HepG2 (cell line): Measurements from ENCODE around the gene RNF38. TPM values are rescaled to one million over a fixed set of nuclear protein-coding genes. Genes with fewer than 3 reads are reported as not detected.

ENCODE experiments used
- ATAC-seq: fragments of 200-7000 bp; cut with Tn5 transposase; 3 replicates; pipeline ENCODE4 v1.9.1; 2020; ENCODE audit warnings: mild to moderate bottlenecking, moderate library complexity
- BruUV-seq: library from RNA; stranded (reverse); fragments of 400-500 nt; replicated peaks from 2 replicates; lab custom pipeline; 2021; lab: Mats Ljungman, UMichigan
- CTCF ChIA-PET: fragments of 300-600 bp; formaldehyde crosslinking; extraction: SDS; loops from one replicate; lab custom pipeline; 2021; ENCODE audit warnings: low total read pairs, inconsistent platforms, low intra/inter-chr PET ratio; lab: Yijun Ruan, JAX
- POLR2A ChIA-PET: fragments of 350-600 bp; sonication (Branson Sonifier 250); formaldehyde crosslinking; loops from one replicate; lab custom pipeline; 2020; ENCODE audit warnings: antibody characterized with exemption, inconsistent platforms; lab: Yijun Ruan, JAX
- DNase-seq: peaks from one replicate; pipeline ENCODE4 v3.0.0-alpha.2; 2015; ENCODE audit warnings: low spot score
- FAIRE-seq: peaks from 3 replicates; lab custom pipeline; 2011; peaks lifted over from hg19 to GRCh38; lab: Jason Lieb, UNC
- H2AFZ ChIP-seq: one replicate; pipeline ENCODE4 v1.6.1; 2011; ENCODE audit warnings: low read length, inconsistent platforms
- H3K27ac ChIP-seq: fragments of 300-600 bp; 3 replicates; pipeline ENCODE4 v1.8.0; 2011; ENCODE audit warnings: mixed run types, mild to moderate bottlenecking, mixed read lengths, low read length, inconsistent platforms; ENCODE audit not compliant: insufficient read depth; ENCODE audit errors: extremely low read length
- H3K27me3 ChIP-seq, 2 experiments: fragments of 200-600 bp in 1 of 2; 2 replicates in 1 of 2; 3 replicates in 1 of 2; pipeline versions ENCODE4 v1.6.0 to v1.8.0; 2011; ENCODE audit warnings: low read length in 2 of 2, mild to moderate bottlenecking in 2 of 2, moderate library complexity in 2 of 2, inconsistent platforms in 1 of 2; ENCODE audit not compliant: insufficient read depth in 2 of 2, control insufficient read depth in 1 of 2
- H3K36me3 ChIP-seq, 2 experiments: fragments of 200-600 bp in 1 of 2; replicated peaks in 1 of 2; 2 replicates in 1 of 2; 3 replicates in 1 of 2; pipeline versions ENCODE4 v1.5.1 to v1.8.0; 2011; ENCODE audit warnings: low read length in 2 of 2, inconsistent platforms in 1 of 2; ENCODE audit not compliant: insufficient read depth in 2 of 2, control insufficient read depth in 1 of 2
- H3K4me1 ChIP-seq: 2 replicates; pipeline ENCODE4 v1.5.1; 2012; ENCODE audit warnings: low read length, inconsistent platforms; ENCODE audit not compliant: insufficient read depth
- H3K4me2 ChIP-seq: 2 replicates; pipeline ENCODE4 v1.6.0; 2011; ENCODE audit warnings: low read depth, low read length, inconsistent platforms
- H3K4me3 ChIP-seq, 3 experiments: fragments of 200-600 bp in 1 of 3; sonication (generic), shearing (Covaris generic) in 1 of 3; replicated peaks in 1 of 3; 2 replicates each; pipeline ENCODE4 v1.5.1; 2011 to 2016; ENCODE audit warnings: low read length in 3 of 3, inconsistent platforms in 2 of 3, low read depth in 2 of 3, mild to moderate bottlenecking in 2 of 3, control low read depth in 1 of 3, mixed read lengths in 1 of 3; ENCODE audit not compliant: insufficient read depth in 1 of 3
- H3K79me2 ChIP-seq: one replicate; pipeline ENCODE4 v1.6.1; 2011; ENCODE audit warnings: low read length, inconsistent platforms; ENCODE audit not compliant: insufficient read depth
- H3K9ac ChIP-seq: 2 replicates; pipeline ENCODE4 v1.6.0; 2011; ENCODE audit warnings: mild to moderate bottlenecking, low read depth, low read length, inconsistent platforms; ENCODE audit not compliant: insufficient read depth
- H3K9me3 ChIP-seq: 2 replicates; pipeline ENCODE4 v1.5.1; 2012; ENCODE audit warnings: mild to moderate bottlenecking, low read length
- H4K20me1 ChIP-seq: 2 replicates; pipeline ENCODE4 v1.6.0; 2011; ENCODE audit warnings: inconsistent platforms, mild to moderate bottlenecking, low read length, moderate library complexity; ENCODE audit not compliant: insufficient read depth
- AGO2 ChIP-seq: fragments of 200-400 bp; formaldehyde crosslinking; optimal IDR thresholded peaks from 2 replicates; pipeline ENCODE3; 2017; ENCODE audit warnings: mild to moderate bottlenecking, low read depth, low read length, moderate library complexity
- ARHGAP35 ChIP-seq: sonication (generic); formaldehyde crosslinking; IDR thresholded peaks from 2 replicates; pipeline ENCODE4 v1.9.0; 2022; ENCODE audit warnings: mild to moderate bottlenecking, inconsistent platforms, moderate library complexity, missing genetic modification reagents, borderline replicate concordance
- DR1 ChIP-seq: sonication (generic); formaldehyde crosslinking; IDR thresholded peaks from 2 replicates; pipeline ENCODE4 v1.8.0; 2021; ENCODE audit warnings: mild to moderate bottlenecking, missing genetic modification reagents, inconsistent platforms
- ELF4 ChIP-seq: sonication (generic); formaldehyde crosslinking; IDR thresholded peaks from 2 replicates; pipeline ENCODE4 v1.5.0; 2020; ENCODE audit warnings: missing genetic modification reagents, mild to moderate bottlenecking, moderate library complexity, borderline replicate concordance
- HMGA1 ChIP-seq: sonication (generic); formaldehyde crosslinking; conservative IDR thresholded peaks from 2 replicates; pipeline ENCODE4 v1.4.0; 2020; ENCODE audit warnings: missing genetic modification reagents
- HNF4A ChIP-seq: sonication (generic); formaldehyde crosslinking; IDR thresholded peaks from 2 replicates; pipeline ENCODE4 v1.4.0; 2020; ENCODE audit warnings: missing genetic modification reagents
- IRF2 ChIP-seq: IDR thresholded peaks from 2 replicates; pipeline ENCODE4 v1.6.1; 2018; ENCODE audit warnings: missing genetic modification reagents, missing compliant biosample characterization
- IRX3 ChIP-seq: sonication (generic); formaldehyde crosslinking; IDR thresholded peaks from 2 replicates; pipeline ENCODE4 v1.8.1; 2023; ENCODE audit warnings: mild to moderate bottlenecking, low read depth, missing genetic modification reagents, borderline replicate concordance
- RBM22 ChIP-seq: fragments of 200-400 bp; formaldehyde crosslinking; optimal IDR thresholded peaks from 2 replicates; pipeline ENCODE3; 2017; ENCODE audit warnings: mild to moderate bottlenecking, low read length, moderate library complexity
- RERE ChIP-seq: IDR thresholded peaks from 2 replicates; pipeline ENCODE4 v1.6.1; 2016; ENCODE audit warnings: low read depth, missing genetic modification reagents, missing compliant biosample characterization
- SAFB2 ChIP-seq: sonication (generic); formaldehyde crosslinking; IDR thresholded peaks from 2 replicates; pipeline ENCODE4 v1.5.1; 2020; ENCODE audit warnings: missing genetic modification reagents, low read depth, mild to moderate bottlenecking, borderline replicate concordance
- YEATS2 ChIP-seq: sonication (generic); formaldehyde crosslinking; IDR thresholded peaks from 2 replicates; pipeline ENCODE4 v1.4.0; 2020; ENCODE audit warnings: missing genetic modification reagents, borderline replicate concordance
- ZNF292 ChIP-seq: sonication (generic); formaldehyde crosslinking; IDR thresholded peaks from 2 replicates; pipeline ENCODE4 v1.8.1; 2022; ENCODE audit warnings: mild to moderate bottlenecking, low read depth, missing genetic modification reagents, borderline replicate concordance
- ZNF431 ChIP-seq: sonication (generic); formaldehyde crosslinking; IDR thresholded peaks from 2 replicates; pipeline ENCODE4 v1.9.0; 2022; ENCODE audit warnings: missing genetic modification reagents, low read depth, mild to moderate bottlenecking, borderline replicate concordance
- ZNF616 ChIP-seq: sonication (generic); formaldehyde crosslinking; IDR thresholded peaks from 2 replicates; pipeline ENCODE4 v1.5.0; 2020; ENCODE audit warnings: low read depth, mild to moderate bottlenecking, missing genetic modification reagents
- ZNF740 ChIP-seq: sonication (generic); formaldehyde crosslinking; IDR thresholded peaks from 2 replicates; pipeline ENCODE4 v1.4.0; 2020; ENCODE audit warnings: missing genetic modification reagents
- whole genome bisulfite sequencing: methylation state at CpG from one replicate; pipeline ENCODE4 v1.1.6; 2017; ENCODE audit warnings: low lambda C conversion rate; 5-methylcytosine and 5-hydroxymethylcytosine counted together
- in situ Hi-C: cut with HindIII; loops from 2 replicates; pipeline ENCODE4 v1.10.0; 2017; ENCODE audit warnings: low pct_unique_long_range_greater_than_20kb; ENCODE audit not compliant: extremely low pct_ligation_motif_present
- intact Hi-C: fragments of 100-400 bp; cut with micrococcal nuclease; formaldehyde crosslinking; loops from one replicate; pipeline ENCODE4 v1.10.0; 2022; ENCODE audit not compliant: unreplicated experiment
- polyA plus RNA-seq, 8 experiments: library from polyadenylated mRNA; depleted of rRNA in 3 of 8; stranded (reverse) in 7 of 8; unstranded in 1 of 8; fragments of >200 nt; fragmentation: Illumina TruSeq in 4 of 8; extraction: Trizol in 4 of 8; gene quantifications; 2 replicates each; pipeline versions ENCODE4 v1.2.1 to v1.2.3, GENCODE V29; 2011 to 2016; ENCODE audit warnings: low read depth in 4 of 8, missing spikeins in 1 of 8, mixed read lengths in 1 of 8; ENCODE audit not compliant: insufficient read depth in 1 of 8
- total RNA-seq, 5 experiments: library from RNA; depleted of rRNA; stranded (reverse); fragments of >200 nt; fragmentation: Illumina TruSeq; extraction: Trizol; gene quantifications; 2 replicates each; pipeline ENCODE4 v1.2.3, GENCODE V29; 2016; ENCODE audit warnings: low read depth in 1 of 5
- TF ChIP-seq, protein P1 (sequence below): sonication (generic); formaldehyde crosslinking; IDR thresholded peaks from 2 replicates; pipeline ENCODE4 v1.4.0; 2020; ENCODE audit warnings: missing genetic modification reagents

RNF38 gene
- total and polyA plus RNA-seq, 2 of the 13 experiments (the other 11 are each of a cell fraction or from before 2014, with no cell fraction given): 9.1 to 32.1 TPM

GRCh38 chr9:36325081-36325828 lies 74.8 kb downstream of the RNF38 start:
- Histone ChIP-seq H3K9me3 (no peaks in the 10 kb centered on the region), H3K79me2 (no peaks in the 10 kb centered on the region), H3K9ac (peak overlapping the region; percentile 32), H3K4me3 (peak overlapping the region in 1 of 3 experiments; percentile 22; a peak in 1 of 6 replicates), H3K4me1 (peaks cover 44% of the 10 kb centered on the region), H3K27ac (no peak overlapping the region), H3K27me3 (no peaks in the 10 kb centered on the region), H4K20me1 (no peaks in the 10 kb centered on the region), H2AFZ (no peak overlapping the region), H3K36me3 (no peaks in the 10 kb centered on the region), H3K4me2 (peak overlapping the region; percentile 56)
- DNase-seq (no peak), FAIRE-seq (no peak), ATAC-seq (peak; percentile 81)
- 83% methylated on average over 19 of the region's 24 CpGs for WGBS
- no TSS peak for BruUV-seq
- intact Hi-C loops (no loop called here), in situ Hi-C loops (loop anchor here (5.0 kb wide), 1 partner anchor 78 kb away; no protein-coding TSS in a partner anchor)
- CTCF ChIA-PET: no interaction called here
- POLR2A ChIA-PET: interaction anchor here (1.6 kb wide), 1 partner anchor 67 kb away, joined by 10 read pairs; the partner anchor contains the start of gene GNE
- no peak for TF ChIP-seq DR1
- no peak for TF ChIP-seq SAFB2 (CRISPR knock-in tag)
- no peak for TF ChIP-seq ZNF740 (CRISPR knock-in tag)
- TF ChIP-seq ARHGAP35: no peak
- no peak for TF ChIP-seq ZNF431
- TF ChIP-seq ZNF616 (CRISPR knock-in tag): no peak
- no peak for TF ChIP-seq AGO2
- no peak for TF ChIP-seq RBM22
- TF ChIP-seq ELF4: no peak
- TF ChIP-seq, protein P1, sequence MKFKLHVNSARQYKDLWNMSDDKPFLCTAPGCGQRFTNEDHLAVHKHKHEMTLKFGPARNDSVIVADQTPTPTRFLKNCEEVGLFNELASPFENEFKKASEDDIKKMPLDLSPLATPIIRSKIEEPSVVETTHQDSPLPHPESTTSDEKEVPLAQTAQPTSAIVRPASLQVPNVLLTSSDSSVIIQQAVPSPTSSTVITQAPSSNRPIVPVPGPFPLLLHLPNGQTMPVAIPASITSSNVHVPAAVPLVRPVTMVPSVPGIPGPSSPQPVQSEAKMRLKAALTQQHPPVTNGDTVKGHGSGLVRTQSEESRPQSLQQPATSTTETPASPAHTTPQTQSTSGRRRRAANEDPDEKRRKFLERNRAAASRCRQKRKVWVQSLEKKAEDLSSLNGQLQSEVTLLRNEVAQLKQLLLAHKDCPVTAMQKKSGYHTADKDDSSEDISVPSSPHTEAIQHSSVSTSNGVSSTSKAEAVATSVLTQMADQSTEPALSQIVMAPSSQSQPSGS: 0 out of 2 replicates have a peak, but pooled peaks have one; percentile 39
- no peak for TF ChIP-seq YEATS2 (CRISPR knock-in tag)
- TF ChIP-seq HNF4A (CRISPR knock-in tag): peak; percentile 47; the same call in 1 of the 2 replicates
- no peak for TF ChIP-seq RERE (CRISPR knock-in tag)
- TF ChIP-seq HMGA1: no peak
- 0 out of 2 replicates have a peak, but pooled peaks have one; percentile 43 for TF ChIP-seq IRF2 (CRISPR knock-in tag)
- TF ChIP-seq IRX3 (CRISPR knock-in tag): no peak
- TF ChIP-seq ZNF292 (CRISPR knock-in tag): no peak
